ENCODE measurements around the gene FAM110A.
A peak's percentile ranks its signal among the peaks of the same experiment; 100 is the strongest.
"Not testable (repeated sequence)": the region's sequence is repeated elsewhere in the genome, so short reads cannot be mapped to it uniquely, and the experiment has no call there.

Gene FAM110A

GRCh38 chr20:841568-842546 is 8.3 kb downstream of the FAM110A start:
- FAIRE-seq (no peak), DNase-seq (ENCODE audit: low spot score) (no peak)

DNA sequence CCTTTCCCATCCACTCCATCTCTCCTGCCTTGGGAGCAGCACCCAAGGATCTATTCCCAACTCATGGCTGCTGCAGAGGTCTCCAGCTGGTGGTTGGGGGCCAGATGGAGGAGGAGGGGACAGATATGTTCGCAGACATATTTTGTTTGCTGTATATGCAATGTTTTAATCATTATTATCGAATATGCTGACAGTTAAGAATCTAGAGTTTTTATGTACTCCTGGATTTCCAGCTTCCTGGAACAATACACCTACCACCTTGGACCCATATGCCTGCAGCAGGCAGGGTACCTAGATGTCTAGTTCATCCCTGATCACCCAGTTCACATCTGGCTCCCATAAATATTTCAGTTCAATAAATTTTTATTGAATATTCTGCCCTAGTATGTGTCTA is 9.0 kb downstream of the FAM110A start:
- FAIRE-seq (no peak), DNase-seq (ENCODE audit: low spot score) (no peak)

DNA sequence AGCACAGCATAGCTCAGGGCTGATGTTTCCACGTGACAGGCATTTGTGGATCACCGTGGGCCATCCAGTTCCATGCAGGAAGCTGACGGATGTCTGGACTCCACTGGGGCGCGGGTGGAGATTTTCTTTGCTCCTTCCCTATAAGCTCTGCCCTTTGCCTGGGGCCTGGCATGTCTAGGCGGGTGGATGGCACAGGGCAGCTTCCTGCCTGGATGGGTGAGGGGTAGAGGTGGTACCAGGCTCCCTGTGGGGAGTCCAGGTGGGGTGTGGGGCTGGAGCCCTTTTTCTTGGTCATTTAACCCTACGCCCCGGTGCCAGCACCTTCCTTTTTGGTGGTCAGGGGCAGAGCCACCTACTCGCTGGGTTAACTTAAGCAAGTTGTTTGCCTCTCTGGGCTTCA is 10.4 kb downstream of the FAM110A start:
- no peak for DNase-seq (ENCODE audit: low spot score)
- FAIRE-seq = no peak

DNA sequence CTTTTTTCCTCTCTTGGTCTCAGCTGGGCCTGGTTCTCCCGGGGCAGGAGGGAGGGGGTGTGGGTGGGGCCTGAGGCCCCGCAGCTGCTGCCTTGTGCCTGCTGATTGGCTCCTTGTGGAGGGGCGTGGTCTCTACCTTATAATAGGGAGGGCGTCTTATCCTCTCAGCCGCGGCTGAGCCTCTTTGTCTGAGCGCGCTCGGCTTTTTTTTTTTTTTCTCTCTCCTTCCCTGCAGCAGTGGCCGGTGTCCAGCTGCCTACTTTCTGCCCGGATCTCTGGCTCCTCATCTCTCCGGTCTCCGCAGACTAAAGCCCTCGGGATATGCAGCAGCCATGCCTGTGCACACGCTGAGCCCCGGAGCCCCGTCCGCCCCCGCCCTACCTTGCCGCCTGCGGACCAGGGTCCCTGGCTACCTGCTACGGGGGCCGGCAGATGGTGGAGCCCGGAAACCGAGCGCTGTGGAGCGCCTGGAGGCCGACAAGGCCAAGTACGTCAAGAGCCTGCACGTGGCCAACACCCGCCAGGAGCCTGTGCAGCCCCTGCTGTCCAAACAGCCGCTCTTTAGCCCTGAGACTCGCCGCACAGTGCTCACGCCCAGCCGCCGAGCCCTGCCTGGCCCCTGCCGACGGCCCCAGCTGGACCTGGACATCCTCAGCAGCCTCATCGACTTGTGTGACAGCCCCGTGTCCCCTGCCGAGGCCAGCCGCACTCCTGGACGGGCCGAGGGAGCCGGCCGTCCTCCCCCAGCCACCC is 11.1 kb downstream of the FAM110A start:
- FAIRE-seq (no peak), DNase-seq (ENCODE audit: low spot score) (no peak)

DNA sequence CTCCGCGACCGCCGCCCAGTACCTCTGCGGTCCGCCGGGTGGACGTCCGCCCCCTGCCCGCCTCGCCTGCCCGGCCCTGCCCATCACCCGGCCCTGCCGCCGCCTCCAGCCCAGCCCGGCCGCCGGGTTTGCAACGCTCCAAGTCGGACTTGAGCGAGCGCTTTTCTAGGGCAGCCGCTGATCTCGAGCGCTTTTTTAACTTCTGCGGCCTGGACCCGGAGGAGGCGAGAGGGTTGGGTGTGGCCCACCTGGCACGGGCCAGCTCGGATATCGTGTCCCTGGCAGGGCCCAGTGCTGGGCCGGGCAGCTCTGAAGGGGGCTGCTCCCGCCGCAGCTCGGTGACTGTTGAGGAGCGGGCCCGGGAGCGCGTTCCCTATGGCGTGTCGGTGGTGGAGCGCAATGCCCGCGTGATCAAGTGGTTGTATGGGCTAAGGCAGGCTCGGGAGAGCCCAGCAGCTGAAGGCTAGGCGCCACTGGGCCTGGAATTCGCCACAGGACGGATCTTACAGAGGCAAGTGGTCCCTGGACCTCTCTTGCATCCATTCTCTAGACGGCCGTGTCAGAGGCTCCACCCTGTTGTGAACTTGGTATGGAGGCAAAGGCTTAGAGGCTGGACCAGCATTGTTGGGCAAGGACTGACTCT is 11.8 kb downstream of the FAM110A start:
- FAIRE-seq (no peak), DNase-seq (ENCODE audit: low spot score) (no peak)

- FAIRE-seq (no peak), DNase-seq (ENCODE audit: low spot score) (no peak)
Measured at GRCh38 chr20:845941-846893, 12.7 kb downstream of the FAM110A start.

- DNase-seq (ENCODE audit: low spot score) (no peak), FAIRE-seq (no peak)
Measured at GRCh38 chr20:846894-847278, 13.4 kb downstream of the FAM110A start.

DNA sequence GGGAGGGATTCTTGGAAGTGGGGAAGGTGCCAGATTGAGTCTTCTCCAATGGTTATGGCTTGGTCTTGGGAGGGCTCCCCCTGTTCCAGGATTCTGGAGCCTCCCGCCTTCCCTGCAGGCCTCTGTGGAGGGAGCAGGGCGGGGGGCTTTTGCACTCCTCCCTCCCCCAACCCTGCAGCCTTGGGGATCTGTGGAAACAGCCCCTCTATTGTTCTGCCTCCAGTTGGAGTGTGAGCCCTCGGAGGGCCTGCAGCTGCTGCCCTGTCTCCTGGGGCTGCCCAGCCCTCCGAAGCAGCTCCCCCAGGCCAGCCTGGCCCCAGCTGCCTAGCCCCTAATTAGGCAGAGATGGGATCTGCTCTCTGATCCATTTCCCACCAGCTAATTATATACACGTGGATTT is 14.7 kb downstream of the FAM110A start:
- no peak for DNase-seq (ENCODE audit: low spot score)
- FAIRE-seq = no peak

DNA sequence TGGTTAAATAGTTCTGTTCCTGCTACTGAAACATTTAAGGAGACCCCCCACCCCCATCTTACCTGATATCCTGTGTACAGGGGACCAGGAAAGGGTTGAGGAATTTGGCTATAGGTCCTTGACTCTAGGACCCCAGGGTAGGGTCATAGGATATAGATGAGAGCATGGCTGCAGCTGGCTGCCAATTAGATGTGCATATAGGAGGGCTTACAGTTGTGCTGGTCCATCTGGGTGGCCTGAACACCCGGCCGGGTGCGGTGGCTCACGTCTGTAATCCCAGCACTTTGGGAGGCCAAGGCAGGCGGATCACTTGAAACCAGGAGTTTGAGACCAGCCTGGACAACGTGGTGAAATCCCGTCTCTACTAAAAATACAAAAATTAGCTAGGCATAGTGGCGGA is 15.2 kb downstream of the FAM110A start:
- not testable (repeated sequence) for FAIRE-seq; DNase-seq (ENCODE audit: low spot score)

DNA sequence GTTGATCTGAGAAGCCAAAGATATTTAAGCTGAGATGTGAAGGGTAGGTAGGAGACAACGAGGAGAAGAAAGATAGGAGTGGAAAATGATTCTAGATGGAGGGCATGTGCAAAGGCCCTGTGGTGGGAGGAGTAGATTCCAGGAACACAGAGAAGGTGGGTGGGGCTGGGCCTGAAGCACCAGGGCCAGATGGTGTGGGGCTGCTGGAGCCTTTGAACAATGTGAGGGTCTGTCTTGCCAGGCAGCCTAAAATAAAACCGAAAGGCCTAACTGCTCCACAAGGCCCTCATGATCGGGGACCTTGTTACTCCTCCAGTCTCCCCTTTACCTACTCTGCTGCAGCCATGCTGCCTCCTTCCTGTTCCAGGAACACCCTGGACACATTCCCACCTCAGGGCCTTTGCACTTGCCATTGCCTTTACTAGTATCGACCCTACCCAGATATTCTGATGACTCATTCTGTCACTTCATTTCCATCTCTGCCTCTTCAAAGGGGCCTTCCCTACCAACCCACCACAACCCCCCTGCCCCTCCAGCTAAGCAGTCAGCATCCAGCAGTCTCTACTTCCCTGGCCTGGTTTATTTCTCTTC is 20.0 kb downstream of the FAM110A start:
- FAIRE-seq = no peak
- DNase-seq (ENCODE audit: low spot score) = no peak

DNA sequence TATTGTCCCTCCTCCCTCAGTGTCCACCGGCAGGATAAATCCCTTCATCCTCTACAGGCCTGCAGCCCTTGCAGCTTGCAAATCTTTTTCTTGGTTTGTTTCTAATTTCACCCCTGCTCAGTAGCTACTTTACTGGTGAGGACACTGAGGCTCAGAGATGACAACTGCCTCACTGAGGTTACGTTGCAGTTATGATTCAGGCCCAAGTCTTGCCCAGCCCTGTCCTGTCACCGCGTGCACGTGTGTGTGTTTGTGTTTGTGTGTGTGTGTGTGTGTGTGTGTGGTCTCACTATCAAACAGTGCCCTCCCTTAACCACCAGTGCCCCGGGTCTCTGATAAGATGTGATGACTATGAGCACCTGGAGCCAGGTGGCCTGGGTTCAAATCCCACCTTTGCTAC is 21.1 kb downstream of the FAM110A start:
- FAIRE-seq = no peak
- no peak for DNase-seq (ENCODE audit: low spot score)

GRCh38 chr20:855466-856360 is 22.2 kb downstream of the FAM110A start:
- no peak for FAIRE-seq
- DNase-seq (ENCODE audit: low spot score) = no peak

GRCh38 chr20:856361-856775 is 22.9 kb downstream of the FAM110A start:
- DNase-seq (ENCODE audit: low spot score) (peak; percentile 88), FAIRE-seq (peak; percentile 95)

DNA sequence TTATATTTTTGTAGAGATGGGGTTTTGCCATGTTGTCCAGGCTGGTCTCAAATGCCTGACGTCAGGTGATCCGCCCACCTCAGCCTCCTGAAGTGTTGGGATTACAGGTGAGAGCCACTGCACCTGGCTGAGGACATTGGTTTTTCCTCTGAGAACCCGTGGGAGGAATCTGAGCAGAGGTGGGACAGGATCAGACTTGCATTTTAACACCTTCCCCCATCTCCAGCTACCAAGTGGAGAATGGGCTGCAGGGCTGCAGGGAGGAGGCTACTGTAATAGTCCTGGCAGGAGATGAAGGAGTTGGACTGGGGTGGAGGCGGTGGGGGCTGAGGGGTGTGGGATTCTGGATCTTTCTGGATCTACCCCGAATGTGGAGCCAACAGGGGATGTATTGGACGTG is 24.5 kb downstream of the FAM110A start:
- no peak for DNase-seq (ENCODE audit: low spot score)
- FAIRE-seq = no peak

DNA sequence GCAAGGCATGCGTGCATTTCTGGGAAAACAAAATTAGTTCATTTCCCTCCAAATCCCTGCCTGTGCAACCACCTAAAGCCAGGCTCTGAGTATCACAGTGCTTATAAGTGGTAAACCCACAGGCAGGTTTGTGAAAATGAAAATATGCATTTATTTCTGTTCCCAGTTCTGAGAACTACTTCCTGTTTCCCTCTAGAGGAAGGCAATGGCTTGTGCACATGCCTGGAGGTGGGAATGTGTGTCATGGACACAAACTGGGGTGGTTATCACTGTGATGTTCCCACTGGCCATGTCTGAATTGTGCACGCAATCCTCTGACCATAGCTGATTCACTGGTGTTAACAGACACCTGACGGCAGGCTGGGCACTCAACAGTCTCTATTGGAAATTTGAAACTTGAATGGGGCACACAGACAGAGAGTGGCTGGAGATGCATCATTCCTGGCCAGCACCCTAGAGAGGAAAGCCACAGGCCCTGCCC is 26.3 kb downstream of the FAM110A start:
- FAIRE-seq (no peak), DNase-seq (ENCODE audit: low spot score) (no peak)

DNA sequence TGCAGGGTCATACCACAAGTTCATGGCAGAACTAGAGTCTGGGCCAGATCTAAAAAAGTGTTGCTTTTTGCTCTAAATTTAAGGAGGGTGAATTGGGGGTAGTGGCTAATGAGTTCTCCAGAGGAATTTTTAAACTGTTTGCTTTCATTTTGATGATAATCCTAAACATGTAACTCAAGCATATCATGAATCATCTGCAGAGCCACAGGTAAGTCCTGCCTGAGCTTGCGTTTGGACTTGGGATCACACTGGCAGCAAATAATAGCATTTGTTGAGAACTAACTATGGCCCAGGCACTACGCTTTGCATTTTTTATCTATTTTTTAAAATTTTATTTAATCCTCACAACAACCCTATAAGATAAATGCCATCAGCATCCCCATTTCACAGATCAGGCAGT is 27.4 kb downstream of the FAM110A start:
- FAIRE-seq = no peak

GRCh38 chr20:865440-865839 is 31.9 kb downstream of the FAM110A start:
- DNase-seq (ENCODE audit: low spot score) = no peak
- FAIRE-seq = no peak

More for the DNA sequence above, 27.4 kb downstream of the FAM110A start:
- no peak for DNase-seq (ENCODE audit: low spot score)

DNA sequence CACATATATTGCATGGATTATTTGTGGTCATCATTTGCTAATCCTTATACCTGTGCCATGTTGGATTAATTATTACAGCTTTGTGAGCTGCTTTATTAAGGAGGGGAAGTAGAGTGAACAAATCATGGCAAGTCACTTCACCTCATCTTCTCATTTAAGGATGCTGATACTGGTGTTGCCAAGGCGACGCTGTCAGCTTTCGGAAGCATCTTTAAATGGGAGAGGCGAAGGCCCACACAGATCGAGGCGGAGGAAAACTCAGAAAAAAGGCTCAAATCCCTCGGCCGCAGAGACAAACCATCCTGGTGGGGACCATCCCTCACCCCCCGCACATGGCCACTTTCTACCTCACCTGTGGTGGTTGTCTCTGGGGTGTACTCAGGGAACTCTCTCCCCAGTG is 34.8 kb downstream of the FAM110A start:
- no peak for DNase-seq (ENCODE audit: low spot score)
- FAIRE-seq = no peak

GRCh38 chr20:869606-870005 is 36.1 kb downstream of the FAM110A start:
- DNase-seq (ENCODE audit: low spot score) = no peak
- no peak for FAIRE-seq
